ENCODE results near the gene PIK3CG. TPM values are rescaled to one million over a fixed set of nuclear protein-coding genes. Genes with fewer than 3 reads are reported as not detected.

Gene PIK3CG
- total and polyA plus RNA-seq, 3 donors from 2014 or later, result 6.5 to 10.3 (median 9.3) TPM

GRCh38 chr7:106868364-106868763, 3.3 kb downstream of the PIK3CG start:
- H3K9me3 ChIP-seq, result no peaks in the 10 kb centered on the region
- intact Hi-C loops (cut with DNase I; ENCODE audit: low total_unique reads), result no loop called here
- H3K4me3 ChIP-seq, result peak overlapping the region; percentile 48 to 58
- no peaks in the 10 kb centered on the region for H3K36me3 ChIP-seq (ENCODE audit: low read depth, missing control alignments)
- no peak for TF ChIP-seq CTCF (IDR thresholded peaks at IDR 0.05)
- TF ChIP-seq POLR2A (IDR thresholded peaks at IDR 0.05), result no peak
- no peaks in the 10 kb centered on the region for H3K27me3 ChIP-seq
- WGBS, 2 donors, result 87 to 90% methylated on average over 19 to 20 of the region's 20 CpGs
- DNase-seq, result peak; percentile 17
- no peaks in the 10 kb centered on the region for H3K4me1 ChIP-seq
- no peak overlapping the region for H3K27ac ChIP-seq

- H3K9me3 ChIP-seq, result no peaks in the 10 kb centered on the region
- no peaks in the 10 kb centered on the region for H3K4me1 ChIP-seq
- no peak overlapping the region for H3K27ac ChIP-seq
- H3K36me3 ChIP-seq (ENCODE audit: low read depth, missing control alignments), result no peaks in the 10 kb centered on the region
- 62% methylated on average over 1 of the region's 1 CpG for WGBS, 2 donors
- no peak overlapping the region for H3K4me3 ChIP-seq
- no peaks in the 10 kb centered on the region for H3K27me3 ChIP-seq
- DNase-seq, result no peak
- intact Hi-C loops (cut with DNase I; ENCODE audit: low total_unique reads), result no loop called here
- no peak for TF ChIP-seq POLR2A (IDR thresholded peaks at IDR 0.05)
- no peak for TF ChIP-seq CTCF (IDR thresholded peaks at IDR 0.05)
These were observed 4.9 kb downstream of the PIK3CG start for GRCh38 chr7:106869954-106870353.

- Histone ChIP-seq H3K4me3 (no peak overlapping the region), H3K9me3 (no peaks in the 10 kb centered on the region), H3K36me3 (ENCODE audit: low read depth, missing control alignments) (no peaks in the 10 kb centered on the region), H3K4me1 (no peaks in the 10 kb centered on the region), H3K27ac (no peak overlapping the region), H3K27me3 (no peaks in the 10 kb centered on the region)
- DNase-seq, result no peak
- WGBS, 2 donors, result 63 to 76% methylated on average over 3 of the region's 3 CpGs
- intact Hi-C loops (cut with DNase I; ENCODE audit: low total_unique reads), result no loop called here
- TF ChIP-seq CTCF (IDR thresholded peaks at IDR 0.05), result no peak
- TF ChIP-seq POLR2A (IDR thresholded peaks at IDR 0.05), result no peak
These were observed 5.4 kb downstream of the PIK3CG start for GRCh38 chr7:106870528-106870927.

DNA sequence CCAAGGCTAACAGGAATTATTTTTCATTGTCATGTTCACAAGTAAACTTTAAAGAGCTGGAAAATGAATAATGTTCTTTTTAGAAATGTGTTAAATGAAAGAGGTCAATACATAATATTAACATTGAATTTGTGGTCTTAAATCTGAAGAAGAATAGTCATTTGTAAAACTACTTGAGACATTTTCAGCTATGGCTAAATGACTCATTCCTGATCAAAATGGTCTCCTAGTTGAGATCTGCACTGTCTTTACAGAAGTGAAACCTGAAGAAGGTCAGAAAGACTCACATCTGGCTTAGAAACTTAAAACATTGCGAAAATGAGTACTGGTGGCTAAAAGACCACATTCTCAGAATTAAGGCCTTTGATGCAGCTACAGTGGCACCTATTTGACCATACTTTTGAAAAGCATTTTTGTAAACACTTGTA, 5.9 kb downstream of the PIK3CG start:
- H3K4me3 ChIP-seq, result no peak overlapping the region
- intact Hi-C loops (cut with DNase I; ENCODE audit: low total_unique reads), result no loop called here
- no peak for DNase-seq
- 84 to 92% methylated on average over 1 of the region's 1 CpG for WGBS, 2 donors
- no peaks in the 10 kb centered on the region for H3K4me1 ChIP-seq
- H3K27me3 ChIP-seq, result no peaks in the 10 kb centered on the region
- TF ChIP-seq CTCF (IDR thresholded peaks at IDR 0.05) (no peak), POLR2A (IDR thresholded peaks at IDR 0.05) (no peak)
- H3K36me3 ChIP-seq (ENCODE audit: low read depth, missing control alignments), result no peaks in the 10 kb centered on the region
- H3K9me3 ChIP-seq, result no peaks in the 10 kb centered on the region
- H3K27ac ChIP-seq, result no peak overlapping the region

- DNase-seq, result no peak
- Histone ChIP-seq H3K27me3 (no peaks in the 10 kb centered on the region), H3K27ac (no peak overlapping the region), H3K9me3 (no peaks in the 10 kb centered on the region), H3K4me1 (no peaks in the 10 kb centered on the region), H3K4me3 (no peak overlapping the region), H3K36me3 (ENCODE audit: low read depth, missing control alignments) (no peaks in the 10 kb centered on the region)
- intact Hi-C loops (cut with DNase I; ENCODE audit: low total_unique reads), result no loop called here
- no peak for TF ChIP-seq CTCF (IDR thresholded peaks at IDR 0.05)
- no peak for TF ChIP-seq POLR2A (IDR thresholded peaks at IDR 0.05)
- WGBS, 2 donors, result 76 to 91% methylated on average over 6 of the region's 6 CpGs
These were observed 6.9 kb downstream of the PIK3CG start for GRCh38 chr7:106871793-106872571.
